Adipose tissue (tissue), 3 donors: ENCODE results near the gene CYP46A1. TPM values are rescaled to one million over a fixed set of nuclear protein-coding genes. Genes with fewer than 3 reads are reported as not detected.

Experiments
- H3K27ac ChIP-seq: one replicate; pipeline ENCODE4 v1.5.1; 2013; ENCODE audit warnings: low read depth, low read length
- WGBS, 3 donors: extraction: QIAGEN DNeasy Blood & Tissue Kit; methylation state at CpG; one replicate each; pipeline ENCODE4 v1.1.7; 2013; 5-methylcytosine and 5-hydroxymethylcytosine counted together
- polyA plus RNA-seq, 3 donors: library from polyadenylated mRNA; stranded (reverse); fragments of 200-250 nt; gene quantifications; one replicate each; pipeline ENCODE4 v1.2.3, GENCODE V29; 2013
- donor health status: healthy with polysubstance abuse.
- donor health status: Bipolar disorder and iron deficiency.
- donor health status: healthy.

Gene CYP46A1
- polyA plus RNA-seq, 3 donors: 0.84 to 1.6 (median 0.91) TPM

DNA sequence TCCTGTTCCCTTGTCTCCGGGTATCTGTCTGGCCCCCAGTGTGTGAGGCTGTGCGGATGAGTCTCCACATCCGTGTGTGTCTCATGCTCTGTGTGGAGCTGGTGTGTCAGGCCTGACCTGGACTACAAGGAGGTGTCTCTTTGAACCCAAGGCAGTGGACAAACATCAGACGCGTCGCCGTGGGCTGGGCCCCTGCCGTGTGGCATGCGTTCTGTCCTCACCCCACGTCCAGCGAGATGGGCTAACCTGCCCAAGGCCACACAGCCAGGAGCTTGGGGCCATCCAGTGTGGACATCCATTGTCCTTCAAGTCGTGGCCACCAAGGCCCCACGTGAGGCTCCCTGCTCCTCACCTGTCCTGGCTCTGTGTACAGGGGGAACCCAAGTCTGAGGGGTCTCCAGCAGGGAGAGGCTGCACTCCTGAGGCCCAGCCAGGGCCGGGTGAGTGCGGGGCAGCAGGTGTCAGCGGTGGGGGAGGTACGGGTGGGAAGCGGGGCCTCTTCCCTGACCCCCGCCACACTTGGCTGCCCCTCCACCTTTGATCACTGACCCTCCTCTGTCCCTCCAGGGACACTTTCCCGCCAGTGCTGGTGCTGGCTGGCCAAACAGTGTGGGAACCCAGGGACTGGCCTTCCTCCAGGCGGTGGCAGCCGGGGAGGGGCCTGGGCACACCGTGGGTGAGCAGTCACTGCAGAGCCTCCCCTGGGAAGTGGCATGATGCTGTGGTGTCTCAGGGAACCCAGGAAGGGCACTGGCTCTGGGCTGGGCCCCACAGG, 48.5 kb downstream of the CYP46A1 start:
- 65 to 84% (median 78%) methylated on average over 23 of the region's 23 CpGs for WGBS, 3 donors
- no peak overlapping the region for H3K27ac ChIP-seq

DNA sequence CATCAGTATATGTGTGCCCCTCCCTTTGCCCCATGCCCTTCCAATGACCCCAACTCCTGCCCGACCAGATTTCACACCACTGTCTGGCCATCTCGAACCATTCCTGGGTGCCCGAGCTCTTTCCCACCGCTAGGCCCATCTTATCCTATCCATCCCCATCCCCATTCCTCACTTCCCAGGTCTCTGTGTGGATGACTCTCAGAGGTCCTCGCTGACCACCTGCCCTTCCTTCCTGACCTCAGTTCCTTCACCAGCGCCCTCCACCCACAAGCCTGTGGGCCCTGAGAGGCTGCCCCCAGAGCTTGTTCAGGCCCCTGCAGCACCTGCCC, 49.1 kb downstream of the CYP46A1 start:
- 77 to 84% (median 81%) methylated on average over 6 of the region's 6 CpGs for WGBS, 3 donors
- H3K27ac ChIP-seq: no peak overlapping the region

DNA sequence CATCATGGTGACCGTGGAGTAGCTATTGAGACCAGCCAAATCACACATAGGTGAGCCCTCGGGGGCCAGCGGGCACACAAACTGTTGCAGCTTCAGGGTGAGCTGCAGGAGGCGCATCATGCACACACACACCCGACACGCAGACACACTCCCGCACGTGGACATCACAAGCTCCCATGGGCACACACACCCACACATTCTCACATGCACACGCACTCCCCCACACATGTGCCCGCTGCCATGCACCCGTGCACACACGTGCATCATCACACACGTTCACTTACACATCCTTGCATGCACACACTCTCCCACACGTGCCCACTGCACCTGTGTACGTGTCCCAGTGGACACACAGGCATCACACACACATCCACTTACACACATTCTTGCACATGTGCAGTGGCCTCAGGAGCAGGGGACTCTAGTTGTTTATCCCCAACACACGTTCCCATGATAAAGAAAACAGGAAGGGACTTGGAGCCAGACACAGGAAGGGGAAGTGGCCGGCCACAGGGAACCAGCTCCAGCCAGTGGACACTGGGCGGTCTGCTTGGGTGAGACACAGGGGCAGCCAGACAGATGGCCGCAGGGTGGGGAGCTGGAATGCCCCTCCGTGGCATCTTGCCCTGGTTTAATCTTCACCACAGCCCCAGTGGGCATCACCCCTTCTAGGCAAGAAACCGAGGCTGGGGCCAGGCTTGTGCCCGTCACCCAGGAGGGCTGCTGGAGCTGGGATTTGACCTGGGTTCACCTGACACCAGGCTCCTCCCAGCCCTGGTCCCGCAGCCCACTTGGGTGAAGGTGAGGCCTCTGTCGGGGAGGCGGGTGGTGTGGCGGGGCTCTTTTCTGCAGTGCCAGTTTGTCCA, 49.7 kb downstream of the CYP46A1 start:
- 66 to 90% (median 73%) methylated on average over 25 to 26 of the region's 26 CpGs for WGBS, 3 donors
- no peak overlapping the region for H3K27ac ChIP-seq

DNA sequence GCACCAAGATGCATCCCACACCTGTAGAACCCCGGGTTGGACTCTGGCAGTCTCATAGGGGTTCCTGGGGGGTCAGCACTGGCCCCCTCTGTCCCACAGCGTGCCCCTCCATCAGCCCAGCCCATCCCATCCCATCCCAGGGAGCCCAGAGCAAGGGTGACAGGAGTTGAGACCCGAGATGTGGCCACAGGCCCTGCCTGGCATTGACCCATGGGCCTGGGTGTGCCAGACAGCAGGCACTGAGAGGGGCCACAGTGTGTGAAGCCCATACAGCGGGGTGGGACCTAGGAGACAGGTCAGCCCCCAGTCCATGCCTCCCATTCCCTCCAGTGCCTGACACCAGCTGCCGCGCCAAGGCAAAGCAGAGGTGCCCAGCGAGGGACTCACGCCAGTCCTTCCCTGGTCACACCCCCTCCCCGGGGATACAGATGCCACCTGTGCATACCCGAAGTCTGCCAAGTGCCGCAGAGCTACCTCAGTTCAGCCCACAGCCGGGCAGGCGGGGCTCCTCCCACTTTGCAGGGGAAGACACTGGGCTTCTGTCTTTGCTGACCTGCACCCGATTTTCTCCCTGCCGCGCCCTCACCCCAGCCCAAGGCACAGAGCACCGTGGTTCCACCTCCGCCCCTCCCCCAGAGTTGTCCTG, 50.4 kb downstream of the CYP46A1 start:
- 47 to 75% (median 72%) methylated on average over 18 of the region's 18 CpGs for WGBS, 3 donors
- no peak overlapping the region for H3K27ac ChIP-seq

DNA sequence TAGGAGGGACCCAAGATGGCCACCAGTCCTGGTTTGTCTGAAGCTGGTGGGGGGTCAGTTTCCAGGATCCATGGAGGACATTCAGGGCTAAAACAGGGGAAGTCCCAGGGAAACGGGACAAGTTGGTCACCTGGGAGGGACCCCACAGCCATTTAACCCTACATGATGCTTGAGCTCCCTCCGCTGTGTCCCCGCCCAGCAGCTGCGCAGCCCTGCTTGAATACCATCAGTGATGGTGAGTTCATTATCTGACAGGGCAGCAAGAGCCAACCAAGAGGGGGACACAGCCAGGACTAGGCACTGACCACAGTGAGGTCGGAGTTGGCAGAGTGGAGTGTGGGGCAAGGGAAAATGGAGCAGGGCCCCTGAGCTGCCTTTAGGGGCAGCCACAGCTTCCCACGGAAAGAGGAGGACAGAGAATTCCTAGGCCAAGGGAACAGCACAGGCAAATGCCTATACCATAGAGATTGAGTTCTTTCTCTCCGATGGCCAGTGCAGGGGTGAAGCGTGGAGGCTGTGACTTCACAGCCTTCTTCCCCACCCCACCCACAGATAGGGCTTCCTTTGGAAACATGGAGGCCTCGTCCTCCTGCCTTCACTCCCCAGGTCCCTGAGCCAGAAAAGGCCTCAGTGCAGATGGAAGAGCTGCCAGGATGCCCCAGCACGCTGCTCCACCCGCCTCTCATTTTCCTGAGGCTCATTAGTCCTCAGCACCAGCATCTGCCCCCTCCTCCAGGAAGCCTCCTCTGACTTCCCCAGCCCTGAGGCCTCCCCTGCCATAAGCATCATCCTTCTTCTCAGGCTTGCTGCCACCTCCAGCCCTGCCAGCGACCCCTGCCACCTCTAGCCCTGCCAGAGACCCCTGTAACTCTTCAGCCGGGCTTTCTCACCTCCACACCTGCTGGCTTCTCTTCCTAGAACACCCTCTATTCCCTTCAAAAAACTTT, 51.4 kb downstream of the CYP46A1 start:
- 85 to 90% (median 87%) methylated on average over 13 of the region's 13 CpGs for WGBS, 3 donors

DNA sequence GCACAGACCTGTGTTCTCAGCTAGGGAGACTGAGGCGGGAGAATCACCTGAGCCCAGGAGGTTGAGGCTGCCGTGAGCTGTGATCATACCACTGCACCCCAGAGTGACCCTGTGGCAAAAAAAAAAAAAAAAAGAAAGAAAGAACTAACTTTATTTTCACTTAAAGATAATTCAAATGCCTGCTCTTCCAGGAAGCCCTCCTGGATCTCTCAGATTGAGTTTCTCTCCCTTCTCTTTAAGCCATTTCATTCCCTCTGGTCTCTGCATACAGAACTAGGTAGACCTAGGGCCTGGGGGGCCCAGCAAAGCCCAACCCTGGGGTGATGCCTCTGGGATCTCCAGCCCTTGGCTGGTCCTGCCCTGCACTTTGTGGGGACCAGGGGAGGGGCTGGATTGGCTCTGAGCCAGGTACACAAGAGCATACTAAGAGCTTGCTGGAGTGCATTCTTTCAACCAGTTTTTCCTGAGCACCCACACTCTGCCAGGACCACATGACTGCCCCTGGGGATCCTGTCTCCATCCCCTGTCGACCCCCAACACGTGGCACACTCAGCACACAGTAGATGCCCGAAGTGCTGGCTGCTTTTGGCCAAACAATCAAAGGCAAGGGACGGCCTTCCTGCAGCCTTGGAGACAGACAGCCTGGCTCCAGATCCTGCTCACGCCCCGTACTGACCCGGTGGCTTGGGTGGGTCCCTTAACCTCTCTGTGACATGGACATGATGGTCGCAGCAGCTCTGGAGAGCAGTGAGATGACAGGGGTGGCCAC, 52.7 kb downstream of the CYP46A1 start:
- 24 to 34% (median 29%) methylated on average over 10 of the region's 10 CpGs for WGBS, 3 donors
- no peak overlapping the region for H3K27ac ChIP-seq

More for the DNA sequence above, 51.4 kb downstream of the CYP46A1 start:
- H3K27ac ChIP-seq: no peak overlapping the region

DNA sequence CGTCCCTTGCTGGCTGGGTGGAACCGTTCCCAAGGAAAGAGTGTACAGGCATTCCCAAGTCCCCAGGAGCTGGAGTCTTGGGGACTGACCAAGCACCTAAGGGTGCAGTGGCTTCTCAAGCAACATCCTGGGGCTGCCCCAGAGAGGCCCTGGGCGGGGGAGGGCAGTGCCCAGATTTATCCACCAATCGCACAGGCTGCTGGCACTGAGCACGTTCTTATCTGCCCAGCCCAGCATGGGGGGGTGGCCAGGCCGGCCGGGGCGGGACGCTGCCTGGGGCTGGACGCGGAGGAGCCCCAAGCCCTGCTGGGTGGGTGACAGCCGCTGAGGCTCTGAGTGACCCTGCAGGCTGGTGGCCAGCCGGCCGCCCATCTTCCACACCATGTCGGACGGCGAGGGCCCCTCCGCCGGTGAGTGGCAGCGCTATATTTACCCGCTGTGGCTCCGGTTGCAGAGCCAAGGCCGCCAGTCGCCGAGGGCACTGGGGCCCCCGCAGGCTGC, 53.4 kb downstream of the CYP46A1 start:
- no peak overlapping the region for H3K27ac ChIP-seq
- 3 to 6% (median 5%) methylated on average over 24 to 26 of the region's 26 CpGs for WGBS, 3 donors

DNA sequence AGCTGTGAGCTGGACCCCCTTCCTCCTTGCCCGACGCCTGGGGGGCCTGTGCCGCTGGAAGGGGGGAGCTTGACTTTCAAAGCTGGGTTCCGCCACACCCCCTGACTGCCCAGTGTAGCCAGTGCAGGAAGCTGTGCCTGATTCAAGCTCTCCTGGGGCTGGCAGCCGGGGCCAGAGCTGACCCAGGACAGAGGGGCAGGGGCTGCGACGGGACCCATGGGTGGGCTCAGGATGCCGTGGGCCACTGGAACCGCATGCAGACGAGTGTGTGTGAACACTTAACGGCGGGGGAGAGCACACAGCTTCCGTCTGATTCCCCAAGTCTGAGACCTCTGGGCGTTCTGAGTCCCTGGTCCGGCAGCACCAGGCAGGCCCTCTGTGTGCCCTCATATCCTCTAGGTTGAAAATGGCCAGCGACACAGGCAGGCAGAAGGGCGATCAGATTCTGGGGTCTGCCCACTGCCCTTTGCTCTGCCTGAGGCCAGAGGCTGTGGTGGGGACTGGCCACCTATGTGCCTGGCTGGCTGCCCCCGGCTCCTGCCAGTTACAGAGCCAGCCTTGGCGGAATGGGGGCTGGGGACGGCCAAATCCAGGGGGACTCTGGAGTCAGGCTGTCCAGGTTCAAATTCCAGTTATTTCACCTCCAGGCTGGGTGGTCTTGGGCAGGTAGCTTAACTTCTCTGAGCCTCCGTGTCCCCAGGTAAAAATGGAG, 54.0 kb downstream of the CYP46A1 start:
- 32 to 51% (median 34%) methylated on average over 20 to 21 of the region's 21 CpGs for WGBS, 3 donors
- no peak overlapping the region for H3K27ac ChIP-seq

DNA sequence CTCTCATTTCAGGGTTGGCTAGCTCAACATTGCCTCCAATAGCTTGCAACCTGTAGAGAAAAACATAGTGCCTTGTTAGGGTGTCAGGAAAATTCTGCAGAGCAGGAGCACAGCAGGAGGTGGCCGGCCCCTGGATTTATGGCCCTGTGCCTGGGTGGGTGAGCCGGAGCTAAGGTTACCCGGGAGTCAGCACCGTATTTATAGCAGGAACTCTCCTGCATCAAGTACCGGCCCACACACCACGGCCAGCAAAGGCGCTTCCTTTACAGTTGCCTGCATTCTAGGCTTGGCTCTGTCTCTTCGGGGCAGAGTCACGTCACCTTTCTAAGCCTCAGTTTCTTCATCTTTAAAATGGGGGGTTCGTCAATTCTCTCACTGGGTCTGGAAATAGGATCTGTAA, 56.3 kb downstream of the CYP46A1 start:
- 42 to 85% (median 46%) methylated on average over 10 of the region's 10 CpGs for WGBS, 3 donors
- no peak overlapping the region for H3K27ac ChIP-seq

DNA sequence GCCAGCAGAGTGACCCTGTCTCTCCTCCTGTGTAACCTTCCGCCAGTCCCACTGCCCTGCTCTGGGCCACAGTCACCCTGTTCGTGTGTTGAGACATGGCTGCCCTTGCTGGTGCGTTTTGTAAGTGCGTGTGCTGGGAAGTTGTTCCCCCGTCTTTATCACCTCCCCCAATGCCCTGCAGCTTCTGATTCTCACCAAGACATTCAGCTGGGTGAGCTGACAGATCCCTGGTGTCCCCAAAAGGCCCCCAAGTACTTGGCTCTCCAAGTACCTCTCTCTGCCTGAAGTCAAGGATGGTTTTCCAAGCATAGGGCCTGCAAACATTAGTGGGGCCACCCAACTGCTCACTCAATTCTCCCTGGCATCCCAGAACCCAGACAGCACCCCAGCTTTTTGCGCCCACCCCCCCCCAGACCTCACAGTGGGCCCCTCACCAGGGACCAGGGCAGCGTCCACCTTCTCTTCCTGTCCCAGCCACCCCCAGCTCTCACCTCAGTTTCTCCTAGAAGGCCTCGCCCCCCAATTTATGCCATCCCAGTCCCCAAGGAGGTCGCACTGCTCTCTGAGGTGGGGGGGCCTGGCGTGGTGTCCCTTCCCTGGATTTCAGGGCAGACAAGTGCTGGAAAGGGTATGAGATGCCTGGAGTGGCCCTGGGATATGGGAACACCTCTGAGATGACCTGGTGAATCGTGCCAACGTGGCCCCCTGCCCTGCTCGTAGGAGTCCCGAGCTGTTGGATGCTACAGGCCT, 57.3 kb downstream of the CYP46A1 start:
- H3K27ac ChIP-seq: no peak overlapping the region

DNA sequence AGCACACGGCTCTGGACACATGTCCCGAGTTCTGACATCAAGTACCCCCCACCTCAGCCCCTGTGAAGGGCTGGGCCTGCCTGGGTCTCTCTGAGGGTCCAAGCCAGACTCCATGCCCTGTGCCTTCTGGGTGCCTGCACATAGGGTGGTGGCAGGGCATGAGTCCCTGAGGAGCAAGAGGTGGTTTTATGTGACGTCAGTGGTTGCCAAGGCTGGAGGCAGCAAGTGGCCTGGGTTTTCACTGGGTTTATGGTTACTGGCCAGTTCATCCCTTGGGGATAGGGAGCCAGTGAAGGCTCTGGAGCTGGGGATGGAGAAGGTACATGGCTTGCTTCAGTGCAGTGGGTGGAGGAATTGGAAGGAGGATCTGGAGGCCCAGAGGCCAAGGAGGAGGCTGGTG, 58.0 kb downstream of the CYP46A1 start:
- H3K27ac ChIP-seq: no peak overlapping the region

More for the DNA sequence above, 57.3 kb downstream of the CYP46A1 start:
- 90 to 92% (median 91%) methylated on average over 14 of the region's 14 CpGs for WGBS, 3 donors

DNA sequence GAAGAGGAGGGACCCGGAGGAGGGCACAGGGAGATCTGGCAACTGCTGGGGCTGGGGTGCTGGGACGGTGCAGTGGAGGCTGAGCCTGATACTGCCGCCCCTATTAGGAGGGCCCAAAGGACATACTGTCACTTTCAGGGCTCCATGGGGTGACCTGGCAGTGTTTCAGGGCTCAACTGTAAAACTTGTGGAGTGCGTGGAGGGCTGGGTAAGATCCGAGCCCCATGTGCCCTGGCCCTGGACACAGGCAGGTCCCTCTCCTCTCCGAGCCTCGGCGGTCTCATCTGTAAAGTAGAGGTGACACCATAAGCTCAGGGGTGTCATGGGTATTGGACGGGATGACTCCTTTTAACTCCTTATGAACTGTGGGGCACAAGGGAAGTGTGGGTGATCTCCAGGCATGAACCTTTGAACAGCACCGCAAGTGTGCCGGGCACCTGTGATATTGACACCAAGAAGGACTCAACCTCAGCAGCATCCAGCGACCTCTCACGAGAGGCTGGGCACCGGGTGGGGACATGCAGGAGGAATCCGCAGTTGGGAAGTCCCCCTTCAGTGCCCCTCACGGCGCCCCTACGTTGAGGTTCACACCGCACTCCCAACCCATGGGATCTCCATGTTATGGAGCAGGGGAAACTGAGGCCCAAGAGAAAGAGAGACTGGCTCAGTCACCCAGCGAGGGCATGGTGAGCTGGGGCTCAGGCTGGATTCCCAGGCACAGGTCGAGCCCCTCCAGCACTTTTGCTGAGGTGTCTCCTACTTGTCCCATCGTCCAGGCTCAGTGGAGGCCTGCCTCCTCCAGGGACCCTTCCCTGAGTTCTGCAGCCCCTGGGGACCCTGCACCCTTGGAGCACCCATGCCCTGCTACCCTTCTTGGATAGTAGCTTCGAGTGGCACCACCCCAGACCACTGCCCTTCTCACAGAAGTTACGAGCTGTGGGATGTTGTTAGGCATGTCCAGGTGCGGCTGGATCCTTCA, 58.7 kb downstream of the CYP46A1 start:
- WGBS, 3 donors: 91 to 95% (median 92%) methylated on average over 25 of the region's 25 CpGs
- H3K27ac ChIP-seq: no peak overlapping the region

More for the DNA sequence above, 58.0 kb downstream of the CYP46A1 start:
- WGBS, 3 donors: 78 to 92% (median 91%) methylated on average over 3 of the region's 3 CpGs

DNA sequence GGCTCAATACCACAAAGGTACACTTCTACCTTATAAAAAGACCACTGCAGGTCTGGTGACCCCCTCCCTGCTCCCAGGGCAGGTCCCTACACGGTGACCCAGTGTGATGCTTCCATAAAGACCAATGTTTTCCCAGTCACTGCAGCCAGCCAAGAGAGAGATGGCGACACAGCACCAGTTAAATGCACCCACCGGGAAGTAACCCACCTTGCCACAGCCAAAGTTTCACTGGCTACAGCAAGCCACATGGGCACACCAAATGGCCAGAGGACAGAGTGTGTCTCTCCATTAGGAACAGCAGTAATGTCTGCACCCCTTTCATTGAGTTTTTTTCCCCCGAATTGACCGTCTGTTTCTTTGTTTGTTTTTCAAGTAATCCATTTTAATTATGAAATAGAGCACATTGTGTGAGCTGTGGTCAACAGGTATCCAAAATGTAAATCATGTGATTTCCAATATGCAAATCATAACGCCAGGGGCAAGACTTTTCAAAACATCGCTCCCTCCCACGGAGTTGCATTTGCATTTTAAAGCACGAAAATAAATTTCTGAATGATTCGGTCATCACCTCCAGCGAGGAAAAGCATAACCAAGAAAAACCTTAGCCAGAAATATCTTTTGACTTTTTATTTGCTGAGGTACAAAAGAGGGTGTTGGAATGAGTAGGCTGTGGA, 60.2 kb downstream of the CYP46A1 start:
- WGBS, 3 donors: 65 to 76% (median 75%) methylated on average over 11 of the region's 11 CpGs
- no peak overlapping the region for H3K27ac ChIP-seq

DNA sequence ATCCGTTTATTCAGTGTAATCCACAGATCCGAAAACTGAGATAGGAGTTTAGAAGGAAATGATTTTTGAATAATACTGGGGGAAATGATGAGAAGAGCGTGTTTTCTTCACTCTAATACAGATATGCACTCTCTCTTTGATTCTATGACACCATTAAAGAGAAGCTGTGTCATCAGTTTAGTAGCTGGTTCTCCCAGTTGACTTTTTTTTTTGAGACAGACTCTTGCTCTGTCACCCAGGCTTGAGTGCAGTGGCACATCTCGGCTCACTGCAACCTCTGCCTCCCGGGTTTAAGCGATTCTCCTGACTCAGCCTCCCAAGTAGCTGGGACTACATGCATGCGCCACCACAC, 60.8 kb downstream of the CYP46A1 start:
- H3K27ac ChIP-seq: no peak overlapping the region
- 84% methylated on average over 7 of the region's 7 CpGs for WGBS, 3 donors
